HepG2 (cell line): ENCODE results near the gene ERO1A. TPM values are rescaled to one million over a fixed set of nuclear protein-coding genes. Genes with fewer than 3 reads are reported as not detected.

ENCODE experiments used
- GLMP ChIP-seq: sonication (generic); formaldehyde crosslinking; IDR thresholded peaks from 2 replicates; pipeline ENCODE4 v1.9.0; 2021; ENCODE audit warnings: missing genetic modification reagents, mild to moderate bottlenecking, borderline replicate concordance
- NBN ChIP-seq: fragments of 450-650 bp; conservative IDR thresholded peaks from 2 replicates; pipeline ENCODE4 v1.6.1; 2017
- PBX3 ChIP-seq: sonication (generic); formaldehyde crosslinking; IDR thresholded peaks from 2 replicates; pipeline ENCODE4 v1.8.1; 2023; ENCODE audit warnings: missing genetic modification reagents, inconsistent platforms, borderline replicate concordance
- PCBP1 ChIP-seq: fragments of 200-400 bp; formaldehyde crosslinking; IDR thresholded peaks from 2 replicates; pipeline ENCODE4 v1.6.1; 2017; ENCODE audit warnings: mild to moderate bottlenecking, low read depth, low read length, borderline replicate concordance
- SIX1 ChIP-seq: sonication (generic); formaldehyde crosslinking; IDR thresholded peaks from 2 replicates; pipeline ENCODE4 v1.4.0; 2020; ENCODE audit warnings: missing genetic modification reagents, borderline replicate concordance
- USF2 ChIP-seq, 2 experiments: sonication (generic) in 1 of 2; formaldehyde crosslinking in 1 of 2; IDR thresholded peaks; 2 replicates each; pipeline versions ENCODE4 v1.5.1 to v1.6.1; 2011 to 2020; ENCODE audit warnings: borderline replicate concordance in 1 of 2, low read depth in 1 of 2, low read length in 1 of 2, mild to moderate bottlenecking in 1 of 2, missing genetic modification reagents in 1 of 2, moderate library complexity in 1 of 2
- ZBTB43 ChIP-seq: sonication (generic); formaldehyde crosslinking; conservative IDR thresholded peaks from 2 replicates; pipeline ENCODE4 v1.4.0; 2020; ENCODE audit warnings: missing genetic modification reagents
- ZFP36L1 ChIP-seq: sonication (generic); formaldehyde crosslinking; IDR thresholded peaks from 2 replicates; pipeline ENCODE4 v1.8.0; 2022; ENCODE audit warnings: mild to moderate bottlenecking, missing genetic modification reagents, moderate library complexity
- ZFP37 ChIP-seq: sonication (generic); formaldehyde crosslinking; IDR thresholded peaks from 2 replicates; pipeline ENCODE4 v1.4.0; 2020; ENCODE audit warnings: missing genetic modification reagents, borderline replicate concordance
- ZNF354B ChIP-seq: sonication (generic); formaldehyde crosslinking; IDR thresholded peaks from 2 replicates; pipeline ENCODE4 v1.8.0; 2022; ENCODE audit warnings: mild to moderate bottlenecking, missing genetic modification reagents
- ZNF484 ChIP-seq: sonication (generic); formaldehyde crosslinking; IDR thresholded peaks from 2 replicates; pipeline ENCODE4 v1.5.1; 2020; ENCODE audit warnings: mild to moderate bottlenecking, low read depth, missing genetic modification reagents, borderline replicate concordance
- ZNF546 ChIP-seq: sonication (generic); formaldehyde crosslinking; conservative IDR thresholded peaks from 2 replicates; pipeline ENCODE4 v1.8.1; 2023; ENCODE audit warnings: mild to moderate bottlenecking, missing genetic modification reagents
- ZNF572 ChIP-seq: sonication (generic); formaldehyde crosslinking; IDR thresholded peaks from 2 replicates; pipeline ENCODE4 v1.5.1; 2020; ENCODE audit warnings: mild to moderate bottlenecking, missing genetic modification reagents
- ZNF83 ChIP-seq: sonication (generic); formaldehyde crosslinking; IDR thresholded peaks from 2 replicates; pipeline ENCODE4 v1.4.0; 2020; ENCODE audit warnings: missing genetic modification reagents, mild to moderate bottlenecking, borderline replicate concordance
- polyA plus RNA-seq, 8 experiments: library from polyadenylated mRNA; depleted of rRNA in 3 of 8; stranded (reverse) in 7 of 8; unstranded in 1 of 8; fragments of >200 nt; fragmentation: Illumina TruSeq in 4 of 8; extraction: Trizol in 4 of 8; gene quantifications; 2 replicates each; pipeline versions ENCODE4 v1.2.1 to v1.2.3, GENCODE V29; 2011 to 2016; ENCODE audit warnings: low read depth in 4 of 8, missing spikeins in 1 of 8, mixed read lengths in 1 of 8; ENCODE audit not compliant: insufficient read depth in 1 of 8
- total RNA-seq, 5 experiments: library from RNA; depleted of rRNA; stranded (reverse); fragments of >200 nt; fragmentation: Illumina TruSeq; extraction: Trizol; gene quantifications; 2 replicates each; pipeline ENCODE4 v1.2.3, GENCODE V29; 2016; ENCODE audit warnings: low read depth in 1 of 5
- TF ChIP-seq, protein P1 (sequence below): sonication (generic); formaldehyde crosslinking; IDR thresholded peaks from 2 replicates; pipeline ENCODE4 v1.4.0; 2020; ENCODE audit warnings: mild to moderate bottlenecking, low read depth, missing genetic modification reagents
- TF ChIP-seq, protein P2 (sequence below): sonication (generic); formaldehyde crosslinking; IDR thresholded peaks from 2 replicates; pipeline ENCODE4 v1.8.1; 2023; ENCODE audit warnings: mild to moderate bottlenecking, moderate library complexity, missing genetic modification reagents
- TF ChIP-seq, protein P3 (sequence below): sonication (generic); formaldehyde crosslinking; IDR thresholded peaks from 2 replicates; pipeline ENCODE4 v1.8.1; 2023; ENCODE audit warnings: mild to moderate bottlenecking, missing genetic modification reagents

Gene ERO1A
- total and polyA plus RNA-seq, 2 of the 13 experiments (the other 11 are each of a cell fraction or from before 2014, with no cell fraction given): 60.3 to 137 TPM

- TF ChIP-seq, protein P1, sequence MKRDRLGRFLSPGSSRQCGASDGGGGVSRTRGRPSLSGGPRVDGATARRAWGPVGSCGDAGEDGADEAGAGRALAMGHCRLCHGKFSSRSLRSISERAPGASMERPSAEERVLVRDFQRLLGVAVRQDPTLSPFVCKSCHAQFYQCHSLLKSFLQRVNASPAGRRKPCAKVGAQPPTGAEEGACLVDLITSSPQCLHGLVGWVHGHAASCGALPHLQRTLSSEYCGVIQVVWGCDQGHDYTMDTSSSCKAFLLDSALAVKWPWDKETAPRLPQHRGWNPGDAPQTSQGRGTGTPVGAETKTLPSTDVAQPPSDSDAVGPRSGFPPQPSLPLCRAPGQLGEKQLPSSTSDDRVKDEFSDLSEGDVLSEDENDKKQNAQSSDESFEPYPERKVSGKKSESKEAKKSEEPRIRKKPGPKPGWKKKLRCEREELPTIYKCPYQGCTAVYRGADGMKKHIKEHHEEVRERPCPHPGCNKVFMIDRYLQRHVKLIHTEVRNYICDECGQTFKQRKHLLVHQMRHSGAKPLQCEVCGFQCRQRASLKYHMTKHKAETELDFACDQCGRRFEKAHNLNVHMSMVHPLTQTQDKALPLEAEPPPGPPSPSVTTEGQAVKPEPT (CRISPR knock-in tag): no peak
- TF ChIP-seq PCBP1 (no peak), ZNF546 (CRISPR knock-in tag) (0 out of 2 replicates have a peak, but pooled peaks have one; percentile 59), ZNF572 (CRISPR knock-in tag) (no peak), ZFP36L1 (no peak), USF2 (IDR thresholded peaks at IDR 0.05; ENCODE audit: low read depth, low read length) (no peak), USF2 (CRISPR knock-in tag; IDR thresholded peaks at IDR 0.05; ENCODE audit: borderline replicate concordance) (no peak), PBX3 (no peak), ZNF484 (CRISPR knock-in tag) (no peak), ZFP37 (CRISPR knock-in tag) (no peak), GLMP (CRISPR knock-in tag) (no peak), NBN (no peak), ZNF354B (CRISPR knock-in tag) (no peak), SIX1 (CRISPR knock-in tag) (no peak), ZBTB43 (CRISPR knock-in tag) (0 out of 2 replicates have a peak, but pooled peaks have one; percentile 35), ZNF83 (no peak)
- TF ChIP-seq, protein P2, sequence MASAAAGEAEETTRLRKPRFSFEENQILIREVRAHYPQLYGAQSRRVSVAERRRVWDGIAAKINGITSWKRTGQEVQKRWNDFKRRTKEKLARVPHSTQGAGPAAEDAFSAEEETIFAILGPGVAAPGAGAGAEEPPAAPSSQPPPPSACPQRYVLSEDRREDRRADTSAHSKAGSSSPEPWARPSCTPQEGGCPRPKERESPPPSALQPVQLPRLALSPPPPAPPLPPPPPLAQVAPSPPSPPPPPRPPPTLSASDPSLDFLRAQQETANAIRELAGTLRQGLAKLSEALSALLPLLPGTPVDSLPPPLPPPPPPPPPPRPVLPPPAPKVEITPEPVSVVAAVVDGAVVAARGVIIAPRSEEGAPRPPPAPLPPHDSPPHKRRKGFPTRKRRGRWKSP (CRISPR knock-in tag): no peak
- TF ChIP-seq, protein P3, sequence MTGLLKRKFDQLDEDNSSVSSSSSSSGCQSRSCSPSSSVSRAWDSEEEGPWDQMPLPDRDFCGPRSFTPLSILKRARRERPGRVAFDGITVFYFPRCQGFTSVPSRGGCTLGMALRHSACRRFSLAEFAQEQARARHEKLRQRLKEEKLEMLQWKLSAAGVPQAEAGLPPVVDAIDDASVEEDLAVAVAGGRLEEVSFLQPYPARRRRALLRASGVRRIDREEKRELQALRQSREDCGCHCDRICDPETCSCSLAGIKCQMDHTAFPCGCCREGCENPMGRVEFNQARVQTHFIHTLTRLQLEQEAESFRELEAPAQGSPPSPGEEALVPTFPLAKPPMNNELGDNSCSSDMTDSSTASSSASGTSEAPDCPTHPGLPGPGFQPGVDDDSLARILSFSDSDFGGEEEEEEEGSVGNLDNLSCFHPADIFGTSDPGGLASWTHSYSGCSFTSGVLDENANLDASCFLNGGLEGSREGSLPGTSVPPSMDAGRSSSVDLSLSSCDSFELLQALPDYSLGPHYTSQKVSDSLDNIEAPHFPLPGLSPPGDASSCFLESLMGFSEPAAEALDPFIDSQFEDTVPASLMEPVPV (CRISPR knock-in tag): peak; percentile 61
Measured at GRCh38 chr14:52695481-52696091, at the start of gene ERO1A (continued).
